GM19452 (cell line): ENCODE results near the gene SRC.

Source experiments
- ATAC-seq: cut with Tn5 transposase; IDR thresholded peaks from one replicate; pipeline ENCODE4 v1.9.1; 2021; ENCODE audit not compliant: unreplicated experiment

SRC gene

GRCh38 chr20:37345339-37346235 lies at the start of gene SRC:
Gene SRC, plus strand, starts transcription at chr20:37346140. Its CDS starts 38,014 bp downstream, at chr20:37384154.
- no peak for ATAC-seq

- no peak for ATAC-seq
Observed at GRCh38 chr20:37296371-37296770, 49.6 kb upstream of the SRC start.

GRCh38 chr20:37297066-37297736 lies 48.7 kb upstream of the SRC start:
- no peak for ATAC-seq

GRCh38 chr20:37298190-37298939 lies 47.6 kb upstream of the SRC start:
- ATAC-seq: no peak

GRCh38 chr20:37299718-37300528 lies 46.0 kb upstream of the SRC start:
- no peak for ATAC-seq

- ATAC-seq: no peak
Observed at GRCh38 chr20:37301120-37301519, 44.8 kb upstream of the SRC start.

GRCh38 chr20:37301558-37301957 lies 44.4 kb upstream of the SRC start:
- no peak for ATAC-seq

- no peak for ATAC-seq
Observed at GRCh38 chr20:37302981-37303380, 43.0 kb upstream of the SRC start.

GRCh38 chr20:37303637-37304036 lies 42.3 kb upstream of the SRC start:
- ATAC-seq: no peak

- no peak for ATAC-seq
Observed at GRCh38 chr20:37305079-37305478, 40.9 kb upstream of the SRC start.

- ATAC-seq: no peak
Observed at GRCh38 chr20:37305839-37306238, 40.1 kb upstream of the SRC start.

GRCh38 chr20:37308086-37309050 lies 37.6 kb upstream of the SRC start:
- peak; percentile 91 for ATAC-seq

- no peak for ATAC-seq
Observed at GRCh38 chr20:37309290-37309689, 36.6 kb upstream of the SRC start.

- no peak for ATAC-seq
Observed at GRCh38 chr20:37309936-37310590, 35.9 kb upstream of the SRC start.

GRCh38 chr20:37310951-37311350 lies 35.0 kb upstream of the SRC start:
- ATAC-seq: no peak

- no peak for ATAC-seq
Observed at GRCh38 chr20:37311710-37312355, 34.1 kb upstream of the SRC start.

GRCh38 chr20:37313546-37314091 lies 32.3 kb upstream of the SRC start:
- ATAC-seq: no peak

GRCh38 chr20:37314099-37314498 lies 31.8 kb upstream of the SRC start:
- no peak for ATAC-seq
